ENCODE results near the gene KRT7.

The KRT7 gene

GRCh38 chr12:52233462-52234207, 592 bp downstream of the KRT7 start:
- no peaks in the 10 kb centered on the region for H3K9me3 ChIP-seq (ENCODE audit: control insufficient read depth, insufficient read depth, low read length)
- H3K27me3 ChIP-seq (ENCODE audit: control insufficient read depth, low read length) = no peaks in the 10 kb centered on the region; the same call in 1 of the 2 replicates
- no peaks in the 10 kb centered on the region for H3K79me2 ChIP-seq (ENCODE audit: control insufficient read depth, low read length)
- H3F3A ChIP-seq (ENCODE audit: control insufficient read depth, insufficient read depth) = no peaks in the 10 kb centered on the region
- H3K36me3 ChIP-seq (ENCODE audit: control insufficient read depth, low read length) = no peaks in the 10 kb centered on the region
- H3K9me2 ChIP-seq (replicated peaks; ENCODE audit: control insufficient read depth, low read length) = no peaks in the 10 kb centered on the region
- no peak overlapping the region for H3K4me3 ChIP-seq (ENCODE audit: low read length)
- TF ChIP-seq EZH2phosphoT487 (IDR thresholded peaks at IDR 0.05; ENCODE audit: borderline replicate concordance, low read length) = no peak
- H3K4me1 ChIP-seq (ENCODE audit: control insufficient read depth, low read length) = no peaks in the 10 kb centered on the region
- no peak overlapping the region for H3K27ac ChIP-seq (ENCODE audit: low read depth, low read length)
- H3K4me2 ChIP-seq (ENCODE audit: low read length) = no peak overlapping the region
- H4K20me1 ChIP-seq (ENCODE audit: control insufficient read depth, insufficient read depth, low read depth, low read length) = no peaks in the 10 kb centered on the region

GRCh38 chr12:52234223-52234810, 1.3 kb downstream of the KRT7 start:
- H3K36me3 ChIP-seq (ENCODE audit: control insufficient read depth, low read length) = no peaks in the 10 kb centered on the region
- TF ChIP-seq CTCF (IDR thresholded peaks at IDR 0.05; ENCODE audit: low read depth, low read length, poor library complexity, severe bottlenecking) (no peak), EZH2phosphoT487 (IDR thresholded peaks at IDR 0.05; ENCODE audit: borderline replicate concordance, low read length) (no peak)
- H3K27ac ChIP-seq (ENCODE audit: low read depth, low read length) = no peak overlapping the region
- H3K9me3 ChIP-seq (ENCODE audit: control insufficient read depth, insufficient read depth, low read length) = no peaks in the 10 kb centered on the region
- no peak overlapping the region for H3K4me3 ChIP-seq (ENCODE audit: low read length)
- no peaks in the 10 kb centered on the region for H3F3A ChIP-seq (ENCODE audit: control insufficient read depth, insufficient read depth)
- no peaks in the 10 kb centered on the region for H3K9me2 ChIP-seq (replicated peaks; ENCODE audit: control insufficient read depth, low read length)
- H3K4me2 ChIP-seq (ENCODE audit: low read length) = no peak overlapping the region
- no peaks in the 10 kb centered on the region for H3K4me1 ChIP-seq (ENCODE audit: control insufficient read depth, low read length)
- H3K79me2 ChIP-seq (ENCODE audit: control insufficient read depth, low read length) = no peaks in the 10 kb centered on the region
- H4K20me1 ChIP-seq (ENCODE audit: control insufficient read depth, insufficient read depth, low read depth, low read length) = no peaks in the 10 kb centered on the region
- H3K27me3 ChIP-seq (ENCODE audit: control insufficient read depth, low read length) = no peaks in the 10 kb centered on the region; the same call in 1 of the 2 replicates

GRCh38 chr12:52235001-52235764, 2.1 kb downstream of the KRT7 start:
- Histone ChIP-seq H3K27me3 (ENCODE audit: control insufficient read depth, low read length) (no peaks in the 10 kb centered on the region; the same call in 1 of the 2 replicates), H3K4me3 (ENCODE audit: low read length) (no peak overlapping the region), H4K20me1 (ENCODE audit: control insufficient read depth, insufficient read depth, low read depth, low read length) (no peaks in the 10 kb centered on the region), H3K79me2 (ENCODE audit: control insufficient read depth, low read length) (no peaks in the 10 kb centered on the region), H3F3A (ENCODE audit: control insufficient read depth, insufficient read depth) (no peaks in the 10 kb centered on the region), H3K9me2 (replicated peaks; ENCODE audit: control insufficient read depth, low read length) (no peaks in the 10 kb centered on the region), H3K4me1 (ENCODE audit: control insufficient read depth, low read length) (no peaks in the 10 kb centered on the region), H3K9me3 (ENCODE audit: control insufficient read depth, insufficient read depth, low read length) (no peaks in the 10 kb centered on the region), H3K27ac (ENCODE audit: low read depth, low read length) (no peak overlapping the region), H3K36me3 (ENCODE audit: control insufficient read depth, low read length) (no peaks in the 10 kb centered on the region), H3K4me2 (ENCODE audit: low read length) (no peak overlapping the region)
- no peak for TF ChIP-seq EZH2phosphoT487 (IDR thresholded peaks at IDR 0.05; ENCODE audit: borderline replicate concordance, low read length)
- TF ChIP-seq CTCF (IDR thresholded peaks at IDR 0.05; ENCODE audit: low read depth, low read length, poor library complexity, severe bottlenecking) = no peak
